GM12878 (cell line): ENCODE data around the gene P2RX1. TPM values are rescaled to one million over a fixed set of nuclear protein-coding genes. Genes with fewer than 3 reads are reported as not detected.
A peak's percentile ranks its signal among the peaks of the same experiment; 100 is the strongest.

Experiments used
- ATAC-seq: fragments of 200-7000 bp; cut with Tn5 transposase; 3 replicates; pipeline ENCODE4 v1.9.1; 2020; ENCODE audit warnings: mild to moderate bottlenecking, moderate library complexity
- BruUV-seq: library from RNA; stranded (reverse); fragments of 400-500 nt; replicated peaks from 2 replicates; lab custom pipeline; 2021; lab: Mats Ljungman, UMichigan
- CTCF ChIA-PET: fragments of 300-600 bp; sonication (Branson Sonifier 250); formaldehyde crosslinking; extraction: SDS; loops from one replicate; lab custom pipeline; 2021; ENCODE audit warnings: inconsistent platforms; lab: Yijun Ruan, JAX
- POLR2A ChIA-PET: fragments of 350-600 bp; formaldehyde crosslinking; extraction: SDS; loops from one replicate; lab custom pipeline; 2021; ENCODE audit warnings: inconsistent platforms; lab: Charles Lee
- RAD21 ChIA-PET: fragments of 300-600 bp; sonication (Branson Sonifier 250); formaldehyde crosslinking; loops from one replicate; lab custom pipeline; 2023; ENCODE audit warnings: antibody characterized with exemption; ENCODE audit not compliant: unreplicated experiment; lab: Charles Lee
- SMC1A ChIA-PET: fragments of 300-600 bp; sonication (Branson Sonifier 250); formaldehyde crosslinking; loops from one replicate; lab custom pipeline; 2023; ENCODE audit not compliant: unreplicated experiment, uncharacterized antibody; lab: Charles Lee
- DNase-seq: peaks from one replicate; pipeline ENCODE4 v3.0.0-alpha.2; 2011; ENCODE audit warnings: low read depth, low spot score
- FAIRE-seq: peaks from 3 replicates; lab custom pipeline; 2011; peaks lifted over from hg19 to GRCh38; lab: Jason Lieb, UNC
- H2AFZ ChIP-seq: 2 replicates; pipeline ENCODE4 v1.6.0; 2011; ENCODE audit warnings: low read depth, low read length, control low read depth; ENCODE audit not compliant: control insufficient read depth
- H3K27ac ChIP-seq: 2 replicates; pipeline ENCODE4 v1.5.1; 2011; ENCODE audit warnings: control low read depth; ENCODE audit not compliant: control insufficient read depth, insufficient read depth
- H3K27me3 ChIP-seq, 2 experiments: replicated peaks in 1 of 2; 2 replicates each; pipeline versions ENCODE4 v1.6.0 to v1.6.1; 2011; ENCODE audit warnings: low read length in 1 of 2; ENCODE audit not compliant: control insufficient read depth in 2 of 2, insufficient read depth in 2 of 2
- H3K36me3 ChIP-seq, 2 experiments: 2 replicates each; pipeline ENCODE4 v1.5.1; 2011; ENCODE audit warnings: low read length in 1 of 2; ENCODE audit not compliant: control insufficient read depth in 2 of 2, insufficient read depth in 2 of 2
- H3K4me1 ChIP-seq: 2 replicates; pipeline ENCODE4 v1.6.1; 2011; ENCODE audit warnings: mild to moderate bottlenecking, low read length, moderate library complexity, mixed read lengths; ENCODE audit not compliant: control insufficient read depth, insufficient read depth
- H3K4me2 ChIP-seq: 2 replicates; pipeline ENCODE4 v1.6.0; 2011; ENCODE audit warnings: control low read depth; ENCODE audit not compliant: control insufficient read depth, insufficient read depth
- H3K4me3 ChIP-seq: fragments of 200-600 bp; sonication (generic); 2 replicates; pipeline ENCODE4 v1.5.1; 2016
- H3K79me2 ChIP-seq: 2 replicates; pipeline ENCODE4 v1.6.0; 2011; ENCODE audit warnings: low read length; ENCODE audit not compliant: control insufficient read depth, insufficient read depth
- H3K9ac ChIP-seq: 2 replicates; pipeline ENCODE4 v1.8.0; 2011; ENCODE audit warnings: low read length, control low read depth, mixed read lengths; ENCODE audit not compliant: control insufficient read depth, insufficient read depth
- H3K9me3 ChIP-seq: replicated peaks from 3 replicates; pipeline ENCODE4 v1.5.1; 2011; ENCODE audit warnings: mild to moderate bottlenecking, low read length; ENCODE audit not compliant: control insufficient read depth, insufficient read depth
- H4K20me1 ChIP-seq: 2 replicates; pipeline ENCODE4 v1.6.0; 2011; ENCODE audit not compliant: control insufficient read depth, insufficient read depth
- BHLHE40 ChIP-seq, 2 experiments: fragments of 450-650 bp in 1 of 2; IDR thresholded peaks; 2 replicates each; pipeline ENCODE4 v1.6.1; 2011 to 2017; ENCODE audit warnings: low read depth in 2 of 2, borderline replicate concordance in 1 of 2, improper control_type of control experiment in 1 of 2, low read length in 1 of 2, mild to moderate bottlenecking in 1 of 2
- EP300 ChIP-seq, 2 experiments: fragments of 150-350 bp in 1 of 2; IDR thresholded peaks; 2 replicates each; pipeline ENCODE4 v1.6.1; 2011 to 2012; ENCODE audit warnings: low read depth in 2 of 2, low read length in 2 of 2, borderline replicate concordance in 1 of 2, improper control_type of control experiment in 1 of 2, inconsistent platforms in 1 of 2; ENCODE audit not compliant: control insufficient read depth in 1 of 2
- EZH2 ChIP-seq: IDR thresholded peaks from 2 replicates; pipeline ENCODE4 v1.6.1; 2012; ENCODE audit warnings: low read depth, mild to moderate bottlenecking, control low read depth, inconsistent platforms, low read length, borderline replicate concordance; ENCODE audit not compliant: control insufficient read depth
- NRF1 ChIP-seq: conservative IDR thresholded peaks from 2 replicates; pipeline ENCODE4 v1.6.1; 2011; ENCODE audit warnings: mild to moderate bottlenecking, low read depth, low read length, improper control_type of control experiment
- REST ChIP-seq: IDR thresholded peaks from 2 replicates; pipeline ENCODE4 v1.6.1; 2012; ENCODE audit warnings: mild to moderate bottlenecking, low read depth, low read length
- SIX5 ChIP-seq: IDR thresholded peaks from 2 replicates; pipeline ENCODE4 v1.6.1; 2011; ENCODE audit warnings: mild to moderate bottlenecking, low read depth, low read length, moderate library complexity; ENCODE audit not compliant: severe bottlenecking
- STAT3 ChIP-seq: IDR thresholded peaks from 2 replicates; pipeline ENCODE4 v1.6.1; 2011; ENCODE audit warnings: low read depth, low read length, improper control_type of control experiment
- TARDBP ChIP-seq: IDR thresholded peaks from 2 replicates; pipeline ENCODE4 v1.6.1; 2016; ENCODE audit warnings: borderline replicate concordance
- ZBTB11 ChIP-seq: fragments of 450-650 bp; formaldehyde crosslinking; IDR thresholded peaks from 2 replicates; pipeline ENCODE4 v1.5.0; 2022; ENCODE audit warnings: mild to moderate bottlenecking, missing genetic modification characterization
- WGBS: methylation state at CpG from one replicate; pipeline ENCODE4 v1.1.6; 2016; ENCODE audit warnings: low lambda C conversion rate; ENCODE audit not compliant: insufficient replicate concordance, insufficient coverage; ENCODE audit errors: missing lambda C conversion rate; 5-methylcytosine and 5-hydroxymethylcytosine counted together
- in situ Hi-C: fragments of 300-500 bp; cut with MboI; formaldehyde crosslinking; loops from 9 replicates; pipeline ENCODE4 v1.14.3; 2018; ENCODE audit warnings: mixed read lengths
- intact Hi-C: fragments of 100-400 bp; cut with micrococcal nuclease; formaldehyde crosslinking; loops from one replicate; pipeline ENCODE4 v1.14.2; 2022; ENCODE audit not compliant: unreplicated experiment
- polyA plus RNA-seq, 11 experiments: library from polyadenylated mRNA; depleted of rRNA in 4 of 11; unstranded in 6 of 11; stranded (reverse) in 5 of 11; fragments of >200 nt; fragmentation: Nextera tagmentation in 4 of 11; fragmentation: Illumina TruSeq in 1 of 11; extraction: Ambion mirVana in 4 of 11; extraction: Trizol in 1 of 11; gene quantifications; 1 replicate in 1 of 11; 2 replicates in 10 of 11; pipeline versions ENCODE4 v1.2.1 to v1.2.3, GENCODE V29; 2011 to 2016; ENCODE audit warnings: inconsistent platforms in 2 of 11, missing spikeins in 2 of 11, low read depth in 1 of 11
- total RNA-seq, 4 experiments: library from RNA; depleted of rRNA in 3 of 4; stranded (reverse); fragments of >200 nt in 3 of 4; fragmentation: Illumina TruSeq in 1 of 4; extraction: Trizol in 1 of 4; gene quantifications; 2 replicates each; pipeline versions ENCODE4 v1.2.1 to v1.2.3, GENCODE V29; 2013 to 2021

The P2RX1 gene
- total and polyA plus RNA-seq, 10 of the 15 experiments (the other 5 are each of a cell fraction or from before 2014, with no cell fraction given) = 0.12 to 6.2 (median 3.4) TPM

- H3K4me3 ChIP-seq = no peak overlapping the region
- H3K4me2 ChIP-seq = no peak overlapping the region
- H4K20me1 ChIP-seq = no peaks in the 10 kb centered on the region
- FAIRE-seq (no peak), ATAC-seq (no peak), DNase-seq (no peak)
- in situ Hi-C loops = loop anchor here (5.0 kb wide), 1 partner anchor 140 kb away; no protein-coding TSS in a partner anchor
- no peaks in the 10 kb centered on the region for H3K79me2 ChIP-seq
- H3K9me3 ChIP-seq = no peaks in the 10 kb centered on the region
- intact Hi-C loops = no loop called here
- POLR2A ChIA-PET = no interaction called here
- SMC1A ChIA-PET = no interaction called here
- H3K27me3 ChIP-seq = no peaks in the 10 kb centered on the region
- WGBS = 51% methylated on average over 17 of the region's 17 CpGs
- H3K4me1 ChIP-seq = peaks cover 5% of the 10 kb centered on the region; the same call in 1 of the 2 replicates
- TF ChIP-seq STAT3 (no peak), BHLHE40 (IDR thresholded peaks at IDR 0.05; ENCODE audit: borderline replicate concordance in 1 of 2, low read depth in 2 of 2, low read length in 1 of 2) (peak in 1 of 2 experiments; percentile 24; a peak in 1 of 4 replicates), SIX5 (no peak)
- no peak overlapping the region for H3K9ac ChIP-seq
- RAD21 ChIA-PET = no interaction called here
- H3K27ac ChIP-seq = no peak overlapping the region
- H3K36me3 ChIP-seq = no peaks in the 10 kb centered on the region
- no TSS peak for BruUV-seq
- H2AFZ ChIP-seq = no peak overlapping the region
- CTCF ChIA-PET = interaction anchor here (4.7 kb wide), 1 partner anchor 47 kb away, joined by 29 read pairs; no protein-coding TSS in a partner anchor
These were observed 49.2 kb downstream of the P2RX1 start for GRCh38 chr17:3867106-3867505.

GRCh38 chr17:3866276-3866675 is 50.0 kb downstream of the P2RX1 start:
- H3K4me1 ChIP-seq = peaks cover 5% of the 10 kb centered on the region; the same call in 1 of the 2 replicates
- WGBS = 87% methylated on average over 21 of the region's 21 CpGs
- in situ Hi-C loops = loop anchor here (5.0 kb wide), 1 partner anchor 141 kb away; no protein-coding TSS in a partner anchor
- H3K4me3 ChIP-seq = no peak overlapping the region
- H3K79me2 ChIP-seq = no peaks in the 10 kb centered on the region
- intact Hi-C loops = no loop called here
- DNase-seq (no peak), FAIRE-seq (no peak), ATAC-seq (no peak)
- ChIA-PET RAD21 (interaction anchor here (1.2 kb wide), 1 partner anchor 39 kb away, joined by 5 read pairs; no protein-coding TSS in a partner anchor), CTCF (interaction anchor here (4.7 kb wide), 1 partner anchor 48 kb away, joined by 29 read pairs; no protein-coding TSS in a partner anchor), SMC1A (no interaction called here), POLR2A (no interaction called here)
- H3K9ac ChIP-seq = no peak overlapping the region
- no peak overlapping the region for H3K4me2 ChIP-seq
- BruUV-seq = no TSS peak
- no peak overlapping the region for H3K27ac ChIP-seq
- no peaks in the 10 kb centered on the region for H3K27me3 ChIP-seq
- H3K36me3 ChIP-seq = no peaks in the 10 kb centered on the region
- no peaks in the 10 kb centered on the region for H4K20me1 ChIP-seq
- H2AFZ ChIP-seq = no peak overlapping the region
- H3K9me3 ChIP-seq = no peaks in the 10 kb centered on the region
- TF ChIP-seq REST (no peak), EZH2 (no peak), NRF1 (no peak), TARDBP (no peak), EP300 (IDR thresholded peaks at IDR 0.05; ENCODE audit: borderline replicate concordance in 1 of 2, control insufficient read depth in 1 of 2, low read depth in 2 of 2, low read length in 2 of 2) (no peak), ZBTB11 (CRISPR knock-in tag) (no peak)
